Esophagus squamous epithelium (tissue), 4 donors: ENCODE data around the gene THSD7A.

Source experiments
- POLR2A ChIP-seq, 4 donors: fragments of 450-650 bp; IDR thresholded peaks; one replicate each; pipeline ENCODE4 v1.6.1; 2017; ENCODE audit warnings: antibody characterized with exemption in 4 of 4, mild to moderate bottlenecking in 4 of 4, moderate library complexity in 3 of 4
- TF ChIP-seq, protein P1 (sequence below), 6 experiments: fragments of 450-650 bp in 4 of 6; fragments of 200-600 bp in 2 of 6; sonication (generic) in 2 of 6; IDR thresholded peaks; one replicate each; pipeline ENCODE4 v1.5.1; 2016 to 2019; ENCODE audit warnings: antibody characterized with exemption in 6 of 6, mild to moderate bottlenecking in 4 of 6, moderate library complexity in 4 of 6

DNA sequence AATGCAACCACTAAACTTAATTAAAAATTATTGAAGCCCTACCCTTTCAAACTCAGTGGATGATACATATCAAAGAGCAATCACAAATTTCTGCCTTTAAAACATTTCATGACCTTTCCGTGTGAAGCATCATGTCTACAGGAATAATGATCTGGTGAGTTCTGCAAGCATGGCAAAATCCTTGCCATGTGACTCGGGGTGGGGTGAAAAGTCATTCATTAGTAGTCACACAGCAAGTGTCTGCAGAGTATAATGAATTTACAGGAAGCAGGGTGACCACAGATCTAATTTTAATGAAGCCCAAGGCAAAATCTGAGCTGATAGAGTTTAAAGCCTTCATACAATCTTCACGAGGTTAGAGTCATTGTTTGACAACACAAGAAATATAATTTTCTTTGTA is 351.9 kb downstream of the THSD7A start:
- TF ChIP-seq, protein P1, sequence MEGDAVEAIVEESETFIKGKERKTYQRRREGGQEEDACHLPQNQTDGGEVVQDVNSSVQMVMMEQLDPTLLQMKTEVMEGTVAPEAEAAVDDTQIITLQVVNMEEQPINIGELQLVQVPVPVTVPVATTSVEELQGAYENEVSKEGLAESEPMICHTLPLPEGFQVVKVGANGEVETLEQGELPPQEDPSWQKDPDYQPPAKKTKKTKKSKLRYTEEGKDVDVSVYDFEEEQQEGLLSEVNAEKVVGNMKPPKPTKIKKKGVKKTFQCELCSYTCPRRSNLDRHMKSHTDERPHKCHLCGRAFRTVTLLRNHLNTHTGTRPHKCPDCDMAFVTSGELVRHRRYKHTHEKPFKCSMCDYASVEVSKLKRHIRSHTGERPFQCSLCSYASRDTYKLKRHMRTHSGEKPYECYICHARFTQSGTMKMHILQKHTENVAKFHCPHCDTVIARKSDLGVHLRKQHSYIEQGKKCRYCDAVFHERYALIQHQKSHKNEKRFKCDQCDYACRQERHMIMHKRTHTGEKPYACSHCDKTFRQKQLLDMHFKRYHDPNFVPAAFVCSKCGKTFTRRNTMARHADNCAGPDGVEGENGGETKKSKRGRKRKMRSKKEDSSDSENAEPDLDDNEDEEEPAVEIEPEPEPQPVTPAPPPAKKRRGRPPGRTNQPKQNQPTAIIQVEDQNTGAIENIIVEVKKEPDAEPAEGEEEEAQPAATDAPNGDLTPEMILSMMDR (IDR thresholded peaks at IDR 0.05), result no peak
- no peak for TF ChIP-seq POLR2A (IDR thresholded peaks at IDR 0.05)
